ENCODE results near the gene KIF9.

- TF ChIP-seq MAFK (IDR thresholded peaks at IDR 0.05; ENCODE audit: low read depth, low read length) (no peak), E2F6 (IDR thresholded peaks at IDR 0.05) (no peak), ATF3 (IDR thresholded peaks at IDR 0.05; ENCODE audit: insufficient read depth, low read depth, low read length) (no peak), CTCF (IDR thresholded peaks at IDR 0.05; ENCODE audit: control extremely low read depth in 1 of 3, insufficient read depth in 1 of 3, low read depth in 1 of 3, low read length in 3 of 3) (no peak), RAD21 (IDR thresholded peaks at IDR 0.05 in 1 of 2, conservative IDR thresholded peaks at IDR 0.05 in 1 of 2; ENCODE audit: low read depth in 2 of 2, low read length in 2 of 2) (no peak), JUND (IDR thresholded peaks at IDR 0.05; ENCODE audit: low read length) (no peak), NRF1 (IDR thresholded peaks at IDR 0.05; ENCODE audit: low read depth, low read length) (no peak)
These were observed 12.7 kb upstream of the KIF9 start for GRCh38 chr3:47295322-47295721.
